BJ (cell line): Measurements from ENCODE around the gene IL32. TPM values are rescaled to one million over a fixed set of nuclear protein-coding genes. Genes with fewer than 3 reads are reported as not detected.

Source experiments
- CTCF ChIA-PET: fragments of 350-600 bp; formaldehyde crosslinking; extraction: SDS; loops from one replicate; lab custom pipeline; 2021; ENCODE audit warnings: antibody characterized with exemption, inconsistent platforms; lab: Yijun Ruan, JAX
- POLR2A ChIA-PET: fragments of 300-600 bp; sonication (Branson Sonifier 250); formaldehyde crosslinking; extraction: SDS; loops from one replicate; lab custom pipeline; 2021; ENCODE audit warnings: antibody characterized with exemption; lab: Charles Lee
- DNase-seq: peaks from one replicate; pipeline ENCODE4 v3.0.0-alpha.2; 2011; ENCODE audit warnings: low read depth
- H3K27me3 ChIP-seq: 2 replicates; pipeline ENCODE4 v1.6.0; 2011; ENCODE audit warnings: low read length; ENCODE audit not compliant: control insufficient read depth, insufficient read depth
- H3K36me3 ChIP-seq: 2 replicates; pipeline ENCODE4 v1.5.1; 2011; ENCODE audit warnings: low read length; ENCODE audit not compliant: control insufficient read depth, insufficient read depth
- H3K4me3 ChIP-seq: 2 replicates; pipeline ENCODE4 v1.5.1; 2011; ENCODE audit warnings: low read depth, mild to moderate bottlenecking, control low read depth, low read length
- CTCF ChIP-seq: IDR thresholded peaks from 2 replicates; pipeline ENCODE4 v1.5.1; 2011; ENCODE audit warnings: low read depth, mild to moderate bottlenecking, control low read depth, inconsistent platforms, low read length, moderate library complexity; ENCODE audit not compliant: insufficient read depth
- polyA plus RNA-seq: library from polyadenylated mRNA; depleted of rRNA; stranded (reverse); fragments of >200 nt; gene quantifications from 2 replicates; pipeline ENCODE4 v1.2.3, GENCODE V29; 2011

IL32 gene
- polyA plus RNA-seq, 1 experiment = 18.1 TPM

GRCh38 chr16:3089717-3090592, 24.5 kb downstream of the IL32 start:
- CTCF ChIA-PET = interaction anchor here (1.3 kb wide), 1 partner anchor 12 kb away, joined by 3 read pairs; no protein-coding TSS in a partner anchor
- POLR2A ChIA-PET = no interaction called here
- H3K36me3 ChIP-seq = no peaks in the 10 kb centered on the region
- H3K4me3 ChIP-seq = no peak overlapping the region
- peaks cover 10% of the 10 kb centered on the region; the same call in 1 of the 2 replicates for H3K27me3 ChIP-seq
- no peak for TF ChIP-seq CTCF
- no peak for DNase-seq

- CTCF ChIA-PET = no interaction called here
- Histone ChIP-seq H3K27me3 (peaks cover 12% of the 10 kb centered on the region; the same call in 1 of the 2 replicates), H3K4me3 (no peak overlapping the region), H3K36me3 (no peaks in the 10 kb centered on the region)
- POLR2A ChIA-PET = no interaction called here
- no peak for TF ChIP-seq CTCF
- DNase-seq = no peak
These were observed 26.1 kb downstream of the IL32 start for GRCh38 chr16:3091551-3091950.

- peaks cover 14% of the 10 kb centered on the region for H3K27me3 ChIP-seq
- no peak for TF ChIP-seq CTCF
- CTCF ChIA-PET = interaction anchor here (0.6 kb wide), 2 partner anchors 26 to 37 kb away, joined by 3 read pairs; no protein-coding TSS in a partner anchor
- POLR2A ChIA-PET = no interaction called here
- no peaks in the 10 kb centered on the region for H3K36me3 ChIP-seq
- H3K4me3 ChIP-seq = no peak overlapping the region
- no peak for DNase-seq
These were observed 27.1 kb downstream of the IL32 start for GRCh38 chr16:3092501-3092941.

GRCh38 chr16:3094289-3095027, 29.0 kb downstream of the IL32 start:
- peak; percentile 56 for TF ChIP-seq CTCF
- no peak for DNase-seq
- Histone ChIP-seq H3K36me3 (no peaks in the 10 kb centered on the region), H3K27me3 (peaks cover 23% of the 10 kb centered on the region), H3K4me3 (no peak overlapping the region)
- CTCF ChIA-PET = interaction anchor here (0.9 to 1.1 kb wide), 2 partner anchors 17 to 19 kb away, joined by 3 read pairs; no protein-coding TSS in a partner anchor
- POLR2A ChIA-PET = no interaction called here

- ChIA-PET CTCF (interaction anchor here (0.6 to 1.9 kb wide), 4 partner anchors 15 to 141 kb away, joined by 3 to 6 read pairs (median 4); no protein-coding TSS in a partner anchor), POLR2A (no interaction called here)
- H3K4me3 ChIP-seq = no peak overlapping the region
- H3K27me3 ChIP-seq = peaks cover 25% of the 10 kb centered on the region
- peak; percentile 21; the same call in 1 of the 2 replicates for TF ChIP-seq CTCF
- DNase-seq = no peak
- H3K36me3 ChIP-seq = no peaks in the 10 kb centered on the region
These were observed 30.4 kb downstream of the IL32 start for GRCh38 chr16:3095869-3096268.
